Trophoblast cell (in vitro differentiated cells and primary cell): ENCODE results near the gene TTC28.

Experiments used
- DNase-seq, 2 donors: peaks; one replicate each; pipeline ENCODE4 v3.0.0-alpha.2; 2016
- H2AFZ ChIP-seq: 2 replicates; pipeline ENCODE4 v1.6.1; 2013; ENCODE audit warnings: low read length, moderate library complexity, mild to moderate bottlenecking; ENCODE audit not compliant: insufficient read depth, poor library complexity
- H2AK5ac ChIP-seq: 2 replicates; pipeline ENCODE4 v1.6.1; 2013; ENCODE audit warnings: mild to moderate bottlenecking, low read length
- H2BK120ac ChIP-seq: 2 replicates; pipeline ENCODE4 v1.6.1; 2013; ENCODE audit warnings: low read length, mild to moderate bottlenecking, moderate library complexity; ENCODE audit not compliant: insufficient read depth, poor library complexity
- H2BK12ac ChIP-seq: 2 replicates; pipeline ENCODE4 v1.6.1; 2013; ENCODE audit warnings: mild to moderate bottlenecking, low read length, moderate library complexity
- H2BK5ac ChIP-seq: 2 replicates; pipeline ENCODE4 v1.6.1; 2013; ENCODE audit warnings: low read length, low read depth, moderate library complexity, mild to moderate bottlenecking; ENCODE audit not compliant: poor library complexity
- H3K14ac ChIP-seq: 2 replicates; pipeline ENCODE4 v1.6.1; 2013; ENCODE audit warnings: mild to moderate bottlenecking, low read length
- H3K18ac ChIP-seq: 2 replicates; pipeline ENCODE4 v1.6.1; 2013; ENCODE audit warnings: mild to moderate bottlenecking, low read length
- H3K23ac ChIP-seq: 2 replicates; pipeline ENCODE4 v1.6.1; 2013; ENCODE audit warnings: low read length
- H3K27ac ChIP-seq: 2 replicates; pipeline ENCODE4 v1.5.1; 2013; ENCODE audit warnings: low read depth, mild to moderate bottlenecking, inconsistent platforms, low read length, moderate library complexity
- H3K27me3 ChIP-seq: 2 replicates; pipeline ENCODE4 v1.6.1; 2013; ENCODE audit warnings: inconsistent platforms, mild to moderate bottlenecking, low read length, moderate library complexity; ENCODE audit not compliant: insufficient read depth
- H3K36me3 ChIP-seq, 2 experiments: 1 replicate in 1 of 2; 2 replicates in 1 of 2; pipeline ENCODE4 v1.6.1; 2013; ENCODE audit warnings: low read length in 2 of 2, mild to moderate bottlenecking in 2 of 2, moderate library complexity in 1 of 2; ENCODE audit not compliant: insufficient read depth in 2 of 2, control insufficient read depth in 1 of 2
- H3K4ac ChIP-seq: 2 replicates; pipeline ENCODE4 v1.6.1; 2013; ENCODE audit warnings: low read depth, mild to moderate bottlenecking, low read length, moderate library complexity
- H3K4me1 ChIP-seq, 2 experiments: 1 replicate in 1 of 2; 2 replicates in 1 of 2; pipeline ENCODE4 v1.6.1; 2013; ENCODE audit warnings: low read length in 2 of 2, mild to moderate bottlenecking in 2 of 2, moderate library complexity in 1 of 2; ENCODE audit not compliant: insufficient read depth in 2 of 2, control insufficient read depth in 1 of 2
- H3K4me2 ChIP-seq: 2 replicates; pipeline ENCODE4 v1.6.1; 2013; ENCODE audit warnings: inconsistent platforms, mild to moderate bottlenecking, low read length, moderate library complexity
- H3K4me3 ChIP-seq: 2 replicates; pipeline ENCODE4 v1.5.1; 2013; ENCODE audit warnings: mild to moderate bottlenecking, low read depth, low read length, inconsistent platforms
- H3K79me1 ChIP-seq: one replicate; pipeline ENCODE4 v1.6.1; 2013; ENCODE audit warnings: low read length
- H3K79me2 ChIP-seq: 2 replicates; pipeline ENCODE4 v1.6.1; 2013; ENCODE audit warnings: low read length, mild to moderate bottlenecking; ENCODE audit not compliant: control insufficient read depth, insufficient read depth, poor library complexity
- H3K9ac ChIP-seq: 2 replicates; pipeline ENCODE4 v1.6.1; 2013; ENCODE audit warnings: mild to moderate bottlenecking, low read length
- H3K9me3 ChIP-seq: 2 replicates; pipeline ENCODE4 v1.6.1; 2013; ENCODE audit warnings: low read depth, mild to moderate bottlenecking, control low read depth, inconsistent platforms, low read length; ENCODE audit not compliant: insufficient read depth
- H4K12ac ChIP-seq: 2 replicates; pipeline ENCODE4 v1.6.1; 2013; ENCODE audit warnings: low read depth, mild to moderate bottlenecking, low read length, moderate library complexity
- H4K8ac ChIP-seq: 2 replicates; pipeline ENCODE4 v1.6.1; 2013; ENCODE audit warnings: low read depth, mild to moderate bottlenecking, low read length, moderate library complexity
- H4K91ac ChIP-seq: one replicate; pipeline ENCODE4 v1.6.1; 2013; ENCODE audit warnings: low read depth, mild to moderate bottlenecking, low read length, moderate library complexity
- WGBS: extraction: QIAGEN DNeasy Blood & Tissue Kit; methylation state at CpG from one replicate; pipeline ENCODE4 v1.1.7; 2013; ENCODE audit warnings: missing lambda C conversion rate; ENCODE audit not compliant: insufficient read length, insufficient coverage; ENCODE audit errors: extremely low coverage; 5-methylcytosine and 5-hydroxymethylcytosine counted together

The TTC28 gene

GRCh38 chr22:28373831-28374230 is 305.8 kb downstream of the TTC28 start:
- Histone ChIP-seq H2BK12ac (no peak overlapping the region), H3K4ac (no peak overlapping the region), H3K18ac (no peak overlapping the region), H3K9ac (no peak overlapping the region), H4K12ac (no peak overlapping the region), H2AFZ (no peak overlapping the region), H2BK120ac (no peak overlapping the region), H2BK5ac (no peak overlapping the region), H3K79me2 (no peaks in the 10 kb centered on the region), H3K9me3 (no peaks in the 10 kb centered on the region), H3K27ac (no peak overlapping the region), H3K36me3 (no peaks in the 10 kb centered on the region), H3K4me2 (no peak overlapping the region), H3K79me1 (no peaks in the 10 kb centered on the region), H3K14ac (no peak overlapping the region), H3K4me3 (no peak overlapping the region), H4K8ac (no peak overlapping the region), H3K23ac (no peak overlapping the region), H3K27me3 (no peaks in the 10 kb centered on the region), H4K91ac (no peak overlapping the region), H3K4me1 (no peaks in the 10 kb centered on the region), H2AK5ac (no peak overlapping the region)
- DNase-seq, result no peak
- no CpG with 5 or more reads among the region's 2 CpGs for WGBS

- H3K79me1 ChIP-seq, result no peaks in the 10 kb centered on the region
- H3K27ac ChIP-seq, result no peak overlapping the region
- no peak overlapping the region for H2BK120ac ChIP-seq
- no peaks in the 10 kb centered on the region for H3K79me2 ChIP-seq
- H3K23ac ChIP-seq, result no peak overlapping the region
- no peak overlapping the region for H2BK12ac ChIP-seq
- H3K36me3 ChIP-seq, result no peaks in the 10 kb centered on the region
- H3K4ac ChIP-seq, result no peak overlapping the region
- H3K18ac ChIP-seq, result no peak overlapping the region
- no peak overlapping the region for H4K91ac ChIP-seq
- H3K9me3 ChIP-seq, result no peaks in the 10 kb centered on the region
- H3K4me3 ChIP-seq, result no peak overlapping the region
- no peak overlapping the region for H2AFZ ChIP-seq
- H2AK5ac ChIP-seq, result no peak overlapping the region
- H3K9ac ChIP-seq, result peak overlapping the region; percentile 53
- WGBS, result no CpG with 5 or more reads among the region's 2 CpGs
- no peak overlapping the region for H3K14ac ChIP-seq
- H3K4me2 ChIP-seq, result no peak overlapping the region
- H4K8ac ChIP-seq, result no peak overlapping the region
- H3K27me3 ChIP-seq, result no peaks in the 10 kb centered on the region
- no peaks in the 10 kb centered on the region for H3K4me1 ChIP-seq
- H2BK5ac ChIP-seq, result no peak overlapping the region
- no peak for DNase-seq
- H4K12ac ChIP-seq, result no peak overlapping the region
Observed at GRCh38 chr22:28369854-28370253, 309.8 kb downstream of the TTC28 start.

- Histone ChIP-seq H4K8ac (no peak overlapping the region), H3K4me3 (no peak overlapping the region), H3K4ac (no peak overlapping the region), H3K14ac (no peak overlapping the region), H3K9me3 (peaks cover 2% of the 10 kb centered on the region), H2BK5ac (no peak overlapping the region), H3K9ac (no peak overlapping the region), H3K23ac (no peak overlapping the region), H4K12ac (no peak overlapping the region), H4K91ac (no peak overlapping the region), H2BK120ac (no peak overlapping the region), H3K36me3 (peaks cover 0 to 2% of the 10 kb centered on the region in 2 experiments), H2AK5ac (no peak overlapping the region), H3K27ac (no peak overlapping the region), H2AFZ (no peak overlapping the region), H3K27me3 (no peaks in the 10 kb centered on the region), H2BK12ac (no peak overlapping the region), H3K4me1 (no peaks in the 10 kb centered on the region), H3K79me1 (no peaks in the 10 kb centered on the region), H3K79me2 (no peaks in the 10 kb centered on the region), H3K18ac (no peak overlapping the region), H3K4me2 (no peak overlapping the region)
- no peak for DNase-seq
- no CpG with 5 or more reads among the region's 1 CpG for WGBS
Observed at GRCh38 chr22:28366856-28367255, 312.8 kb downstream of the TTC28 start.

- H3K36me3 ChIP-seq, result peaks cover 0 to 2% of the 10 kb centered on the region in 2 experiments
- no peak for DNase-seq
- no peak overlapping the region for H2BK5ac ChIP-seq
- H2BK120ac ChIP-seq, result no peak overlapping the region
- H4K12ac ChIP-seq, result no peak overlapping the region
- H3K4ac ChIP-seq, result no peak overlapping the region
- H3K4me2 ChIP-seq, result no peak overlapping the region
- no peaks in the 10 kb centered on the region for H3K79me1 ChIP-seq
- no peaks in the 10 kb centered on the region for H3K4me1 ChIP-seq
- H3K27ac ChIP-seq, result no peak overlapping the region
- H3K18ac ChIP-seq, result no peak overlapping the region
- no peak overlapping the region for H2AFZ ChIP-seq
- no peak overlapping the region for H3K4me3 ChIP-seq
- peaks cover 2% of the 10 kb centered on the region for H3K9me3 ChIP-seq
- no peaks in the 10 kb centered on the region for H3K79me2 ChIP-seq
- H3K9ac ChIP-seq, result no peak overlapping the region
- no peak overlapping the region for H3K14ac ChIP-seq
- H4K91ac ChIP-seq, result no peak overlapping the region
- no peak overlapping the region for H2AK5ac ChIP-seq
- WGBS, result no CpG with 5 or more reads among the region's 1 CpG
- no peak overlapping the region for H3K23ac ChIP-seq
- no peak overlapping the region for H4K8ac ChIP-seq
- no peaks in the 10 kb centered on the region for H3K27me3 ChIP-seq
- H2BK12ac ChIP-seq, result no peak overlapping the region
Observed at GRCh38 chr22:28365371-28365770, 314.3 kb downstream of the TTC28 start.
